Measurements from ENCODE around the gene MFN2.

DNA sequence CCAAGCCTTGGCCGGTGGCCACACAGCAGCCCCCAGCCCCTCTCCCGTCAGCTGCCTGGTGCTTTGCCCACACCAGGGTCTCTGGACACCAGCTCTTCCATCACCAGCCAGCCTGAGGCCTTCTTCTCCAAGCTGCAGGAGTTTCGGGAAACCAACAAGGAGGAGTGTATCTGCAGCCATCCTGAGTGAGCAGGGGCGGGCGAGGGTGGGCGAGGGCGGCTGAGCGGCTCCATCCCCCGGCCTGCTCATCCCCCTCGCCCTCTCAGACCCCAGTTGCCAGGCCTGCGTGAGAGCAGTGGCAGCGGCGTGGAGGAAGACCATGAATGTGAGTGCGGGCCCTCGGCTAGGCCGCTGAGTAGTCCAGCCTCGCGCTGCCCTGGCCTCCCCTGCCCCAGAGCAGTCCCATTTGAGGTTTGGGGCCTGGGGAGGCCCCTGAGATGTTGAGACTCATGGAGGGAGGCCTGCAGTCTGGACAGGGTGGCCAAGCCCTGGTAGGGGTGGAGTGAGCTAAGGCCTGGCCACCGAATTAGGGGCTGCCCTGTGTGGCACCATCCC, 48.8 kb downstream of the MFN2 start:
- TF ChIP-seq, protein P1, sequence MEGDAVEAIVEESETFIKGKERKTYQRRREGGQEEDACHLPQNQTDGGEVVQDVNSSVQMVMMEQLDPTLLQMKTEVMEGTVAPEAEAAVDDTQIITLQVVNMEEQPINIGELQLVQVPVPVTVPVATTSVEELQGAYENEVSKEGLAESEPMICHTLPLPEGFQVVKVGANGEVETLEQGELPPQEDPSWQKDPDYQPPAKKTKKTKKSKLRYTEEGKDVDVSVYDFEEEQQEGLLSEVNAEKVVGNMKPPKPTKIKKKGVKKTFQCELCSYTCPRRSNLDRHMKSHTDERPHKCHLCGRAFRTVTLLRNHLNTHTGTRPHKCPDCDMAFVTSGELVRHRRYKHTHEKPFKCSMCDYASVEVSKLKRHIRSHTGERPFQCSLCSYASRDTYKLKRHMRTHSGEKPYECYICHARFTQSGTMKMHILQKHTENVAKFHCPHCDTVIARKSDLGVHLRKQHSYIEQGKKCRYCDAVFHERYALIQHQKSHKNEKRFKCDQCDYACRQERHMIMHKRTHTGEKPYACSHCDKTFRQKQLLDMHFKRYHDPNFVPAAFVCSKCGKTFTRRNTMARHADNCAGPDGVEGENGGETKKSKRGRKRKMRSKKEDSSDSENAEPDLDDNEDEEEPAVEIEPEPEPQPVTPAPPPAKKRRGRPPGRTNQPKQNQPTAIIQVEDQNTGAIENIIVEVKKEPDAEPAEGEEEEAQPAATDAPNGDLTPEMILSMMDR (IDR thresholded peaks at IDR 0.05; ENCODE audit: low read length): no peak
- no peak for TF ChIP-seq EZH2 (IDR thresholded peaks at IDR 0.05; ENCODE audit: borderline replicate concordance, low read length)

All from OCI-LY1 (cell line).